Activated CD4-positive, alpha-beta T cell treated with anti-CD3 and anti-CD28 coated beads for 1 hour (primary cell): ENCODE results near the gene TMEM50B.
"Not testable (repeated sequence)": the region's sequence is repeated elsewhere in the genome, so short reads cannot be mapped to it uniquely, and the experiment has no call there.

Experiments used
- DNase-seq: peaks from one replicate; pipeline ENCODE4 v3.0.0-alpha.2; 2020

Gene TMEM50B

DNA sequence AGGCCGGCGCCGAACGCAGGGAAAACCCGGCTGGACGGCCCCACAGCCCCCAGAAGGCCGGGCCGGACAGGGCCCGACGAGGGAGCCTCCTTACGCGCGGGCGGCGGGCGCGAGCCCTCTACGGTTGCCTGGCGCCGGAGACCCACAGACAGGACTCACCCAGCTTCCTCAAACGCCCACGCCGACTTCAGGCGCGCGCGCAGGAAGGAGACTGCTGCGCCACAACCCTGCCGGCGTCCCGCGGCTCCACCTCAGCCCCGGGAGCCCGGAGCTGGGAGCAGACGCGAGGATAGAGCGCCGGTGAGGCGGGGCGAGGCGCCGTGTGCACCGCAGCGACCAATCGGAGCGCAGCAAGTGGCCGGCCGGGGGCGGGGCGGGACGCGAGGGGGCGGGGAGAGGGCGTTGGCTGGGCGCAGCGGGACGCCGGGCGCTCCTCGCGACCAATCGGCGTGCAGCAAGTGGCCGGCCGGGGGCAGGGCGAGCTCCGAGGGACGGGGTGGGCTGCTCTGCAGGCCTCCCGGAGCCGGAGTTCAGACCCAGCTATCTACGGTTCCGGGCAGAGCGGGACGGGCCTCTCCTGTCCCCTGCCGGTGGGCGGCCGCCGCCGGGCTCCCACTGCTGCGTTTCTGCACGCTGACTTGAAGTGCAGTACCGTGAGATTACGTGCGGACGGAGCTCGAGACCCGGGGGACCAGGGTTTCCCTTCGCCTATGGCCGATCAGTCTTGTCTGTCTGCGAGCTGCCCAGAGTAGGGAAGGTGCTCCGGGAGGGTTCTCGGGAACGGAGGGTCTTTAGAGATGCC lies at the start of gene TMEM50B:
Gene TMEM50B (minus strand): TSS at position 296 of the 802 bp plus-strand sequence. CDS start 11,089 bp downstream, outside the sequence.
- DNase-seq: peak; percentile 91

DNA sequence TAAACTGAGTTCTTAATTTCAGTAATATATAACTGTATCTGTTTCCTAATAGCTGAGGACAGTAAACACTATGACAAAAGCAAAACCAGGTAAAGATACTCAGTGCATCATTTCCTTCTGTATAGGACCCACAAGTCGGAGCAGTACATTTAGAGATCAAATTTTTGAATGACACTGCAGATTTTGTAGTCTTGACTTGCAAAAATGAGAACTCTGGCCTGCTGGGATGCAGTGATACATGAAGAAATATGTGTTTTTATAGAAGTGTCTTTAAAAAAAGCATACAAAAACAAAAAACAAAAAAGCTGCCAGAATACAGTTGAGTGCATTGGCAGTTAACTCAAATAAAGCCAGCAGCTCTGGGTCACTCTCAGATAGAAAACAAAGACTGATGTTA lies 43.2 kb upstream of the TMEM50B start:
- no peak for DNase-seq

DNA sequence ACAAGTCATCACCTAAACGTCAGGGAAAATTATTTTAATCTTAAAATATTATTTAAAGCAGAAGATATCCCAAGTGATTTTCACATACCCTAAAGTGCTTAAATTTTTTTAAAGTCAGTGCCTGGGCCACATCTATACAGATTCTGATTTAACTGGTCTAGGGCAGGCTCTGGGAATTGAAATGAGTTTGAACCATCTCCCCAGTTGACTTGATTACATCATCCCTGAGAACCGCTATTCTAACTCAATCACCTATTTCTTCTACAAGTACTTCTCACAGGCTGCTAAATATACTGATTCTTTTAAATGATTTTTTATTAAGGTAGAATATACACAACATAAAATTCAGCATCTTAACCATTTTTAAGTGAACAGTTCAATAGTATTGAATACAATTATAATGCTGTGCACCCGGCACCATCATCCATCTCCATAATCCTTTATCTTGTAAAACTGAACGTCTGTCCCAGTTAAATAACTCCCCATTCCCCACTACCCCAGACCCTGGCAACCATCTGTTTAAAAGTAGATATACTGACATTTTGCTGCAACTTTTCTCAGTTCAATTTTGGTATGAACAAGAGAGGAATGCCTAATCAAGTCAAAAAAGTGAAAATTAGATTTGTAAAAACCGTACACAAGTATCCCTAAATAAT lies 42.7 kb upstream of the TMEM50B start:
- no peak for DNase-seq

DNA sequence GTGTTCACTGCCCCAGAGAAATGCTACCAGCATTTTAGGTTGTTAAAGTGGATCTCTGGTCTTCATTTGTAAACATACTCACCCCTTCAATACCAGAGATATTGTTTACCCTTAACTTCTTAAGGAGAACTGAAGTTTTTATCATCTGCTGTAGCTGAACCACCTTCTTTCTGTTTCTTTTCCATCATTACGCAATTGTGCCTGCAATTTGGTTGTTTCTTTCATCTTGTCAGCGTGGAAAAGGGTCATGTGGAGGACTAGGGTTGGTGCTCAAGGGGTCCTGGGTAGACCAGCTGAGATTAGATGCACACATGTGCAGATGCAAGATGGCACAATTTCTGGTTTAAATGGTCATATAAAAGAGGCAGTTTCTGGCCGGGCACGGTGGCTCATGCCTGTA lies 39.1 kb upstream of the TMEM50B start:
- DNase-seq: no peak

DNA sequence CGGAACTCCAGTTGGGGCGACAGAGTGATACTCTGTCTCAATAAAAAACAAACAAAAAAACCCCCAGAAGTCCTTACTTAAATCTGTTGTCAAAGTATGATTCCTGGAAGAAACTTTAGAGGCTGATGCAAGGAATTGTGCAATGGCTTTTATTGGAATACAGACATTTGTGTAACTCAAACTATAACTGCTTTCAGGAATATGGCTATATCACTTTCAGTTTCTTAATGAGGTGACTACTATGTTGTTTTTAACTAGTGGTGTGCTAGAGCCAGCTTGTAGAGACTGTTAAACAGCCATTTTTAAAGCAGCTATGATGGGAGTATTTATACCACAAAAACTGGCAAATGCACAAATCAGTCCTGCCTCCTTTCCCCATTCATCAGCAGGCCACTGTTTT lies 34.5 kb upstream of the TMEM50B start:
- DNase-seq: no peak

DNA sequence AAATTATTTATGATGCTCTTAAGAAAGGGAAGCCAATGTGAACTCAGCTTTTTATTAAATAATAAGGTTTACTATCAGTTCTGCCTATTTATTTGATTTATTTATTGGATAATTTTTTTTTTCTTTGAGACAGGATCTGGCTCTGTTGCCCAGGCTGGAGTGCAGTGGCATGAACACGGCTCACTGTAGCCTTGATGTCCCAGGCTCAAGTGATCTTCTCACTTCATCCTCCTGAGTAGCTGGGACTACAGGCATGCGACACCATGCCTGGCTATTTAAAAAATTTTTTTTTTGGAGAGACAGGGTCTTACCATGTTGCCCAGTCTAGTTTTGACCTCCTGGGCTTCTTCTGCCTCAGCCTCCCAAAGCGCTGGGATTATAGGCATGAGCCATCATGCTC lies 32.7 kb upstream of the TMEM50B start:
- DNase-seq: no peak

DNA sequence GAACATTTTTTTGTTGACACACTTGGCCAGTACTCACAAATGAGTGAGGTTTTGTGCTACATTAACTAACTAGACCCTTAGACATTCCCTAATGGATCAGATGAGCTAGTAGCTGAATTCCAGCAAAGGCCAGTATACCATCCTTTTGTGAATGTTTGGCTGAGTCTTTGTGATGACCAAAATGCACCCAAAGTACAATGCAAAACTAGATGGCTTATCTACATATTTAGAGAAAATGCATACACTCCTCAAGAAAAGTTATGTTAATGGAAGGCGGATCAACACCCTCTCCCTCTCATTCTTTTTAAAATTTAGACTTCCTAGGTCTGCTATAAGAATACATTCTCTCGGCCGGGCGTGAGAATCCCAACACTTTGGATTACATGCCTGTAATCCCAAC lies 31.9 kb upstream of the TMEM50B start:
- DNase-seq: no peak

DNA sequence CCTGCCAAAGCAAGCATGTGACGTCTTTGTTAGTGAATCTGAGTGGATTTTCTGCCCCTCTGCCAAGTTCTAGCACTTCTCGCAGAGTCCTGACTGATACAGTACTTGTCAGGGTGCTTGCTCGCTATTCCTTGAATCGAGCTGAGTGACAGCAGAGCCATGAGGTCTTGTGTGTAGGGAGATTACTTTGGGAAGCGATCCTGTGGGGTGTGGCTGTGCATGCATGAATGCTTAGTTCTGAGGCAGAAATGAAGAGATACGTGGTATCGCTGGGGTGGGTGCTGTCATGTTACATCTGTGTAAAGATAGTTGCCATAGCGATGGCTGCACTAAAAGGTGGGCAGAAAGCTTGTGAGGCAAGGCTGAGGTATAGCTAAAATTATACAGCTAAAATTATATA lies 31.1 kb upstream of the TMEM50B start:
- DNase-seq: no peak

DNA sequence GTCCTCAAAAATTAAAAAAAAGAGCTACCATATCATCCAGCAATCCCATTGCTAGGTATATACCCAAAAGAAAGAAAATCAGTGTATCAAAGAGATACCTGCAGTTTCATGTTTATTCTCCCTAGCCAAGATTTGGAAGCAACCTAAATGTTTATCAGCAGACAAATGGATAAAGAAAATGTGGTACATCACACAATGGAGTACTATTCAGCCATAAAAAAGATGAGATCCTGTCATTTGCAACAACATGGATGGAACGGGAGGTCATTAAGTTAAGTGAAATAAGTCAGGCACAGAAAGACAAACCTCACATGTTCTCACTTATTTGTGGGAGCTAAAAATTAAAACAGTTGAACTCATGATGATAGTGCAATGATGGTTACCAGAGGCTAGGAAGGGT lies 27.2 kb upstream of the TMEM50B start:
- DNase-seq: not testable (repeated sequence)

DNA sequence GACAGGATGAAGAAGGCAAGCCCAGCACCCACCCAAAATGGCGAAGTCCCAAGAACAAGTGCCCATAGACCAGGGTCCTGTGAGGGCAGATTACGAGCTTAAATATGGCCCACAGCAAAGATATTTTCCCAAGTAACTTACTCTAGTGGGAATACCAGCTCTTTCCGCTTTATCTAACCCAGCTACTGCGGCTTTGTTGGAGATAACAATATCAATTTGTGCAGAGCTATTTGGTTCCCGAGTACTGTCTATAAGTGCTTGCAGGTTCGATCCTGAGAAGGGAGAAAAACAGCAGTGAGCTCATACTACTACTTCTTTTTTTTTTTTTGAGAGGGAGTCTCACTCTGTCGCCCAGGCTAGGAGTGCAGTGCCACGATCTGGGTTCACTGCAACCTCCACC lies 26.1 kb upstream of the TMEM50B start:
- no peak for DNase-seq

DNA sequence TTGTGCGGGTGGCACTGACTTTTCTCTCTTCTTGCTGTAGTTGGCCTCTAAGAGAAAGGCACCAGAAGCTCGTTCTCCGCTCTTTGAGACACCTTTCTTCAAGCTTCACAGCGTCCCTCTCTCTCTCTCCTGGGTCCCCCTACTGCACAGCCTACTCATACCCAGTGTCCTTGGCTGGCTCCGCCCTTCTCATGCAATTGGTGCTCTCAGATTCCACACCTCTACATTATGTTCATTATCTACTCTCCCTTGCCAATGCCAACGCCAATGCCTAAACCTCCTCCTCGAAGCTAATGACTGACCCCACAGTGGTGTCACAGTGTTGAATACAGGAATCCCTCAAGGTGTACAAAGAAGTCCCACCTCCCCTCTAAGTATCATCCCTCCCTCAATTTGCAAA lies 16.6 kb upstream of the TMEM50B start:
- no peak for DNase-seq

DNA sequence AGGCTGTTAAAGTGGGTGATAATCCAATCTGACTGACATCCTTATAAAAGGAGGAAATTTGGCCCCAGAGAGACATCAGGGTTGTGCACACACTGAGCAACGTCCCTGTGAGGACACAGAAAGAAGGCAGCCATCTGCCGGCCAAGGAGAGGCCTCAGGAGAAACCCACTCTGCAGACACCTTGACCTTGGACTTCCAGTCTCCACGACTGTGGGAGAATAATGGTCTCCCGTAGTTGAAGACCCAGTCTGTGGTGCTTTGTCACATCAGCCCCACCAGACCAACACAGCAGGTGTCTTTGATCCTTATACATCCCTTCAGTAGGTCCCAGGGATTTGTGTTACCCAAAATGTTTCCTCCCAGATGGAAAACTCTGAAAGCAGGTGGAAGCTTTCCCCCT lies 16.0 kb upstream of the TMEM50B start:
- no peak for DNase-seq

DNA sequence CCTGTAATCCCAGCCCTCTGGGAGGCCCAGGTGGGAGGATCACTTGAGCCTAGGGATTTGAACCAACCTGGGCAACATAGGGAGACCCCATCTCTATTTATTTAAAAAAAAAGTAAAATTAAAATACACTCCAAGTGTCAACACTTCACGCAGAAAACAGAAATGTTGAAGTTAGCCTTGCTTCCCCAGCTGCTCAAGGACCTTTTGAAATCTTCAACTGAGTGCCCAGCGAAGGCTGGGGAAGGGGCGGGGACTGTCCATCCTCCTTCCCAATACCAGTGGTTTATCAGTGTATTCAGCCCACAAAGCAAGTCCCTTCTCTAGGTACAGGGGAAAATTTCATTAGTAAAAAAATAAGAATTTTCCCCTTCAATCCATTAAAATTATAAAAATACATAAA lies 14.0 kb upstream of the TMEM50B start:
- DNase-seq: no peak

DNA sequence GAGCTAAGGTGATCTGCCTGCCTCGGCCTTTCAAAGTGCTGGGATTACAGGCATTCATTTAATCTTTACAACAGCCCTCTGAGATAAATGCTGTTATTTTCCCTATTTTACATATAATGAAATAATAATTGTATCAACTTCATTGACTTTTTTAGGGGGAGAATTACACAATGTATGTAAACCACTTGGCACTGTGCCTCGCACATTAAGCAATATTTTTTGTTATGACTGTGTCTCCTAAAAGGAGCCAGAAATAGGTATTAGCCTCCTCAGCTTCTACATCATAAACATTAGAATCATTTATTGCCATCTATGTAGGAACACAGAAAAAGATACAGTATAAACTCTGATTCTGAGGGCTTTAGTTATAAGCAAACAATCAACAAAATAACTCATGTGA lies 12.8 kb upstream of the TMEM50B start:
- no peak for DNase-seq

DNA sequence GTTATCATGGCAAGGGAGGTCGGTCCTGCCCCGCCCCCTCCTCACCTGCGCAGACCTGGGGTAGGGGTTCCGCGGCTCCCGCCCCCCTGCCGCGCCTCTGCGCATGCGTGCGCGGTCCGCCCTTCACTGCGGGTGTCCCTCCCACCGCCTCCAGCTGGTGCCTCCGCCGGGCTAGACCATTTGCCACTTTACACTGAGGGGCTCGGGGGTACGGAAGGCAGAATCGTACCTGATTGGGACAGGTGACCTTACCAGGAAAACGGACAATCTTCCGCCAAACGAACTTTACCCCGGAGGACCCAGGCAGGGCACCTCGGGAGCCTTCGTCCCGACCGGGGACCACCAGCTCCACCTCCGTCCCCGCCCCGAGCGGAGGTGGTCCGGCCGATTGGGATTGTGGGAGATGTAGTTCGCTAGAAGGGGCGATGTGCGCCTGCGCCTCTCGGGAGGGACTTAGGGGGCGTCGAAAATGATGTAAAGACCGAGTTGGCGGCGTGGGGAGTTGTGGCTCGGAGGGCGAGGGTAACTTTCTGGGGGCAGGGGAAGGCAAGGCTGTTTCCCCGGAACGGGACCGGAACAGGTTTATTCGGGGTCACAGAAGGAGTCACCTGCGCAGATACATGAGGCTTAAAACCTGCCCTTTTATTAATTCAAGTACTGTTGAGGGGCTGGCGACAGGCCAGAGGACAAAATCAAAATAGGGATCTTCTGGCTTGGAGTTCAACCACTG lies 11.8 kb upstream of the TMEM50B start, which contains the start of gene DNAJC28:
Gene DNAJC28 (minus strand): TSS at position 344 of the 730 bp plus-strand sequence. CDS start 2,323 bp downstream, outside the sequence.
- peak; percentile 92 for DNase-seq

DNA sequence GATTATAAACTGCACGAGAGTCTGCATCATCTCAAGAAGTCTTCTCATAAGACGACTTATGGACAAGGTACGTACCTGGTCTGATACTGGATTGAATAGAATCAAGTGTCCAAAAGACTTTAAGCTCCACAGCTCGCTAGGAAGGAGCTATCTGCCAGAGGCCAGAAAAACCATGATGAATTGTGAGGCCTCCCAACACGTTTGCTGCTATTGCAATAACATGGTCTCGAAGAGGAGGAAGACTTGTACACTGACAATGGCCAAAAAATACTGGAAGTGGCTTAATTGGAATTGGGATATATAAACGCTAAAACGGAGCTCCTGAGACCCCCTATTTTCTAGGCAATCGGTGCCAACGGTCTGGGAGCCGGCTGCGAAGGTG lies 11.2 kb upstream of the TMEM50B start:
- DNase-seq: no peak

DNA sequence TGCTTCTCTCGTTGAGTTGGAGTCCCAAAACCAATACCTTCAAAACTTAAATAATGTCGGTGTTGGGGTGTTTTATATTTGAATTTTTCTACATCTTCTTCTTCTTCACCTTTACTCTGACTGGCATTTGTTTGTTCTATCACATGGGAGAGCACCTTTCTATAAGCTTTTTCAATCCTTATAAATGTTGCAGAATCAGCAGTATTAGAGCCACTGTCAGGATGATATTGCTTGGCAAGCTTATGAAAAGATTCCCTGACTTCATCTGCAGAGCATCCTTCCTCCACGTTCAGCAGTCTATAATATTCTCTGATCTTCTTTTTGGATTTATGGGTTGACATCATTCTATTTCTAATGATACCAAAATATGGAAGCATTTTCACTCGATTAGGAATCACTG lies 9.2 kb upstream of the TMEM50B start:
- DNase-seq: no peak

DNA sequence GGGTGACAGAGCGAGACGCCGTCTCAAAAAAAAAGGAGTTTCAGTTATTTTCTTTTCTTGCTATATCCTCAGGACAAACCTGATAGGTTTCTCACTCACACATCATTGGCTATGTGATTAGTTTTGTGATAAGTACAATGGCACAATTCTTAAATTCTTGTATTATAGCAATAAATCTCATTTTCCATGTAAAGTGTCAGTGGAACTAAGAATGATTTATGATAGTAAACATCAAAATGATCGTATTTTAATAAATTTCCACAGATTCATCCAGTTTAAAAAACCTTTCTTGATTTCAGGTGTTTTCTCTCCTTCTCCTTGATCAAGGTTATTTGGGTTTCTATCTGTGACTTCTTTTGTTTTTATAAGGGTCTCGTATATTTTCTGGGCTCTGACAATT lies 8.2 kb upstream of the TMEM50B start:
- no peak for DNase-seq

DNA sequence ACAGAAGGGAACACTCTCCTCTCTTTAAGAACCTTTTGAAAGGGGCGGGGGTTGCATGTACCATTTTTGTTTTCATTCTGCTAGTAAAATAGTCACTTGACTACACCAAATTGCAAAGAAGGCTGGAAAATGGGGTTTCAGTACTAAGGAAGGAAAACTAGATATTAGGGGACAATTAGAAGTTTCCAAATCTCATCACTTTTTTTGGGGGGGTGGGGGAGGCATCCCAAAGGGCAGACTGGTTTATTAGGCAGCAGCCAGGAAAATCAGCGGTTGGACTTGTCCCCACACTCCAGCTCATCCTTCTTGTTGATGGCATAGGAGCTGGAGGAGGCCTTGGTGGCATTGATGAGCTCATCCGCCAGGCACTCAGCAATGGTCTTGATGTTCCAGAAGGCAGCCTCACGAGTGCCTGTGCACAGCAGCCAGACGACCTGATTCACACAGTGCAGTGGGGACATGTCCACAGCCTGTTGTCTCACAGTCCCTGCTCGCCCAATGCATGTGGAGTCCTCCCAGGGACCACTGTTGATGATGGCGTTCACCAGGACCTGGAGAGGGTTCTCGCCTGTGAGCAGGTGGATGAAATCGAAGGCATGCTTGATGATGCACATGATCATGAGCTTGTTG lies 1.7 kb upstream of the TMEM50B start:
- DNase-seq: no peak

DNA sequence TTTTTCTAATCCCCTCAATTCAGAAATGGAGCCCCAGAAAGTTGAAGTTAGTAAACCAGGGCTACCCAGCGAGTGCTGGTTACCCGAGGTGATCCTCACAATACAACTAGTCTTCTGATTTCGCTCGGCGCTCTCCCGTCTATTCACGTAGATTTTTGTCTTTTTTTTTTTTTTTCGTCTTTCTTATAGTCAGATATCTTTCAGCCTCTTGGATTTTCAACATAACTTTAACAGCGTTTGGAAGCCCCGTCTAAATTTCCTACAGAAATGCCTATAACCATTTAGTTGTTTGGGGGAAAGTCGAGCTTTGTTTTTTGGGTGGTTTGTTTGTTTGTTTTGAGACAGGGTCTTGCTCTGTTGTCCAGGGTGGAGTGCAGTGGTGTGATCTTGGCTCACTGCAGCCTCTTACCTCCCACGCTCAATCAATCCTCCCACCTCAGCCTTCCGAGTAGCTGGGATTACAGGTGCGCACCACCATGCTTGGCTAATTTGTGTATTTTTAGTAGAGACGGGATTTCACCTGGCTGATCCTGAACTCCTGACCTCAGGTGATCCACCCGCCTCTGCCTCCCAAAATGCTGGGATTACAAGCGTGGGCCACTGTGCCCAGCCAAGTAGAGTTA lies 818 bp upstream of the TMEM50B start:
- DNase-seq: no peak

DNA sequence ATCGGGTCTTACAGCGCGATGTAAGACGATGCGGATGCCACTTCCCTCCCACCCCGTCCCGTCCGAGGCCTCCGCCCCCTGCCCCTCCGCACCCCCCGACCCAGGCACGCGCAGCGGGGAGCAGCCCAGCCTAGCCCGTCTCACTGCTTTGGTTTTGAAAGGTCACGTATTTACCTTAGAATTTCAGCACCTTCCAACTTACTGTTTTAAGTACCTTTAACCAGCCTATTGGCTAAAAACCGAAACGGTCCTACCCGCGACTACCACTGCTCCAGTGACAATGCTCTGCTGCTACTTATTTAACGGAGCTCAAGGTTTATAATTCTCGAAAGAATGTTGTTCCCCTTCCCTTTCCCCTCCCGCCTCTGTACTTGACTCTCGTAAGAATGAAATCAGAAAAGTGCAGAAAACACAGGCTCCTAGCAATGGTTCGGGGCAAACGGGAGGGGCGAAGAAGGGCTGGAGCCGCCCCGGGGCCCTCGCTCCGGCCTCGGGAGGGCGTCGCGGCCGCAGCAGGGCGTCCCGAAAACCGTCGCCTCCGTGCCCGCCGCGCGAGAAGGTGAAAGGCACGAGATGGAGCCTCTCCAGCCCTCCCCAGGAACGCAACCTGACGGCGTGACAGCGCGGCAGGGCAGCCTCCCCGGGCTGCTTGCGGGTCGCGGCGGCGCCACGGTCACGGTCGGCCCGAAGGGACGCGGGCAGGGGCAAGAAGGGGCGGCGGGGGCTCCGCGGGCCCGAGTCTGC lies 667 bp downstream of the TMEM50B start:
- DNase-seq: no peak

DNA sequence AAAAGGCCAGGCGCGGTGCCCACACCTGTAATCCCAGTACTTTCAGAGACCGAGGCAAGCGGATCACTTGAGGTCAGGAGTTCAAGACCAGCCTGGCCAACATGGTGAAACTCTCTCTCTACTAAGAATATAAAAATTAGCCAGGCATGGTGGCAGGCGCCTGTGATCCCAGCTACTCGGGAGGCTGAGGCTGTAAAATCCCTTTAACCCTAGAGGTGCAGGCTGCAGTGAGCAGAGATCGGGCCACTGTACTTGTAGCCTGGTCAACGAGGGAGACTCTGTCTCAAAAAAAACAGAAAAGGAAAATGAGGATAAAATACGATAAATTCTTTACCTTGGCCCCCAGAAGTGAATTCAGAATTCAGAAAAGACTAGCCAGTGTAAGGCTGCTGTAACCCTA lies 1.6 kb downstream of the TMEM50B start:
- DNase-seq: no peak
